Measurements from ENCODE around the gene RIMS3.

DNA sequence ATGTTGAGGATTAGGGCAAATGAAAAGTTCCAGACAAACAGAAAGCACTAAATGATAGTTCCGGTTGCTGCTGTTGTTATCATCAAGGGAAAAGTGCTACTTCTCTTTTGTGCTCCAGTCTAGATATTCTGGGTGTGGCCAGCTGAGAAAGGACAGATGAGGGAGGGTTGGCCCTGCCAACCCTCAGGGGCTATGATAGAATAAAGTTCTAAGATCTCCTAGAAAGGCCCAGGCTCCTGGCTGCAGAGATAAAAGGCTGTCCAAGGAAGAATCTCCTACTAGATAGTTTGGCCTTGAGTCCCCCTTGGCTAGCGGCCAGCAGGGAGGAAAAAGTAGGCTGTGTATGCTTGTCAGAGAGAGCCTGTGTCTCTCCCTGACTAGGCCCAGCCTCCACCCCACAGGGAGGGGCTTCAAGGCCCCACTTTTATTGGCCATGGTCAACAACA lies 31.5 kb downstream of the RIMS3 start:
- TF ChIP-seq CTCF (IDR thresholded peaks at IDR 0.05; ENCODE audit: insufficient read depth, low read depth, low read length) (no peak), EZH2 (IDR thresholded peaks at IDR 0.05; ENCODE audit: insufficient read depth, low read length) (no peak)
